Neutrophil (primary cell): ENCODE results near the gene NCK2.

Experiments used
- H3K27ac ChIP-seq: fragments of 200-600 bp; sonication (generic); 2 replicates; pipeline ENCODE4 v1.5.1; 2016; ENCODE audit warnings: mild to moderate bottlenecking, moderate library complexity
- H3K27me3 ChIP-seq: fragments of 200-600 bp; sonication (generic); 2 replicates; pipeline ENCODE4 v1.6.0; 2016; ENCODE audit warnings: mild to moderate bottlenecking
- H3K36me3 ChIP-seq: fragments of 200-600 bp; sonication (generic); 2 replicates; pipeline ENCODE4 v1.5.1; 2017
- H3K4me1 ChIP-seq, 2 experiments: fragments of 200-600 bp in 1 of 2; sonication (generic) in 1 of 2; 1 replicate in 1 of 2; 2 replicates in 1 of 2; pipeline versions ENCODE4 v1.5.1 to v1.6.1; 2013 to 2016; ENCODE audit warnings: low read depth in 1 of 2, low read length in 1 of 2, mild to moderate bottlenecking in 1 of 2, moderate library complexity in 1 of 2; ENCODE audit not compliant: control insufficient read depth in 1 of 2, insufficient read depth in 1 of 2
- H3K4me3 ChIP-seq, 2 experiments: fragments of 200-600 bp in 1 of 2; sonication (generic) in 1 of 2; 1 replicate in 1 of 2; 2 replicates in 1 of 2; pipeline ENCODE4 v1.5.1; 2013 to 2016; ENCODE audit warnings: low read depth in 1 of 2, low read length in 1 of 2, mild to moderate bottlenecking in 1 of 2, moderate library complexity in 1 of 2
- H3K9me3 ChIP-seq: fragments of 200-600 bp; sonication (generic); 2 replicates; pipeline ENCODE4 v1.5.1; 2016
- CTCF ChIP-seq: fragments of 200-600 bp; sonication (generic); IDR thresholded peaks from 2 replicates; pipeline ENCODE4 v1.5.1; 2016; ENCODE audit warnings: antibody characterized with exemption

Gene NCK2

GRCh38 chr2:105882341-105882740 lies 137.6 kb downstream of the NCK2 start:
- H3K27me3 ChIP-seq, result no peaks in the 10 kb centered on the region
- H3K4me3 ChIP-seq, result no peak overlapping the region
- no peaks in the 10 kb centered on the region for H3K4me1 ChIP-seq
- no peaks in the 10 kb centered on the region for H3K9me3 ChIP-seq
- H3K27ac ChIP-seq, result no peak overlapping the region
- no peak for TF ChIP-seq CTCF
- peaks cover 52% of the 10 kb centered on the region for H3K36me3 ChIP-seq

DNA sequence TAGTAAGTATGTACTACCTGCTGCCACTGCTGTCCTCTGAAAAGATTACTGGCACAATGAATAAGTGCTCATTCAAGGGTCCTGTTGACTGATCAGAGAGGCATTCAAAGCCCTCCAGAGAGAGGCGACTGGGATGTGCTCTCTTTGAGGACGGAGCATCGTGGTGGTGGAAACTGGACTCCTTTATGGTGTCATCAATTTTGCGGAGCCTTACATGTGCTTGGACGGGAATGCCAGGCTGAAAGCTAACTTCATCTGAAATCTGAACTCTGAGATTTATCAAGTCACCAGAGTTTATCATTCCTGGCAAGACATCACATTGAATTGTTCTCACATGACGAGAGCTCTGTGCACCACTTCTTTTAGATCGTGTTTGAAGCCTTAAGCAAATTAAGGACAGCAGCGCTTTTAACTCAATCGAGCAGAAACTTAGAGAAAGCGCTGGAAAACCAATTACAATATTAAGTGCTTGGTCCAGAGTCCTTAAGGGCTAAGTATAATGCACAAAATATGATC lies 138.3 kb downstream of the NCK2 start:
- Histone ChIP-seq H3K4me3 (no peak overlapping the region), H3K27ac (no peak overlapping the region), H3K36me3 (peaks cover 46% of the 10 kb centered on the region), H3K9me3 (no peaks in the 10 kb centered on the region), H3K27me3 (no peaks in the 10 kb centered on the region), H3K4me1 (no peaks in the 10 kb centered on the region)
- no peak for TF ChIP-seq CTCF

DNA sequence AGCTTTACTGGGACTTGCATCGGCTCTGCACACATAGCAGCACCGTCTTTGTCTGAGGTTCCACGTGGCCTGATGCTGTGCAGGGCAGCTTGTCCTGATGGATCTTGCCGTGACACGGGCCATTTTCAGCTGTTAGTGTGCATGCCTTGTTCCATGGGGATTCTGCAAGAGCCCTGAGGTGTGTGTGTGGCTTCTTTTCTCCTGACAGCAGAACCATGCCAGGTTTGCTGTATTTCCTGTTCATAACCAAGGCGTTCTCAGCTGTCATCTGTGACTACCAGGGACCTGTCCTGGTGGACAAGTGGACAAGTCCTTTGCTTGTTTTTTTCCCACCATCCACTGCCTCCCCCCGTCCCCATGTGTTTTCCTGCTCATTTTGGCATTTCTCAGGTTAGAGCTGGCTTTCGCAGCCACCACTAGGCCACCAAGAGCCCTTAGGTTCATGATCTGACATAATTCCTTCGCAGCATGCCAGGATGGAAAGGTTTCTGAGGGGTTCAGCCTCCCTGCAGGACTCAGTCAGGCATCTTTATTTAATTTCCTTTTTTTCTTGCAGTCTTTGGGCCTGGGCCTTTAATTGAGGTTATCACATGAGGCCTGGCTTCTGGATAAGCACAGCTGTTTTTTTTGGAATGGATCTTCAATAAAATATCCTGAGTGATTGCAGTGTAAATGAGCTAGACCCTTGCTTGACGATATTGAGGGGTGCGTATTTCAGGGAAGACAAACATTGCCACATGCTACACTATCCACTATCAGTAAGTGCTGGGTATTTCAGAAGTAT lies 139.4 kb downstream of the NCK2 start:
- Histone ChIP-seq H3K9me3 (no peaks in the 10 kb centered on the region), H3K36me3 (peaks cover 37% of the 10 kb centered on the region), H3K27me3 (no peaks in the 10 kb centered on the region), H3K27ac (no peak overlapping the region), H3K4me3 (no peak overlapping the region), H3K4me1 (no peaks in the 10 kb centered on the region)
- TF ChIP-seq CTCF, result no peak

DNA sequence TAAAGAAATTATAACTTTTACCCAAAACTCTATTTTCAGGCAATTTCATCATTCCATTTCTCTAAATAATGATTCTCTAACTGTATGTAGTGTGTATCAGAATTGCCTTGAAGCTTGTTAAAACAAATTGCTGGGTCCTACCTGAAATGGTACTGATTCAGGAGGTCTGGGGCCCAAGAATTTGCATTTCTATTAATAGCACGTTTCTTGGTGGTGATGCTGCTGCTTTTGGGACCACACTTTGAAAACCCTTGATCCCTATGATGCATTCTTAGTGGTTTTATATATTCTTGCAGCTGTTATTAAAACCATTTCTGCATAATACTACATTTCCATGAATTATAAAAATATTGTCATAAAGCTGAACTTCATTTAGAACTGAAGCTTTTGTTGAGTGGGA lies 140.7 kb downstream of the NCK2 start:
- Histone ChIP-seq H3K4me3 (no peak overlapping the region), H3K27me3 (no peaks in the 10 kb centered on the region), H3K36me3 (peaks cover 29% of the 10 kb centered on the region), H3K4me1 (no peaks in the 10 kb centered on the region), H3K27ac (no peak overlapping the region), H3K9me3 (no peaks in the 10 kb centered on the region)
- TF ChIP-seq CTCF, result no peak

GRCh38 chr2:105886029-105886454 lies 141.3 kb downstream of the NCK2 start:
- Histone ChIP-seq H3K4me3 (no peak overlapping the region), H3K9me3 (no peaks in the 10 kb centered on the region), H3K36me3 (peaks cover 32% of the 10 kb centered on the region), H3K4me1 (no peaks in the 10 kb centered on the region), H3K27me3 (no peaks in the 10 kb centered on the region), H3K27ac (peak overlapping the region; percentile 9)
- no peak for TF ChIP-seq CTCF
